ENCODE measurements around the gene HYAL4.
"Not testable (repeated sequence)": the region's sequence is repeated elsewhere in the genome, so short reads cannot be mapped to it uniquely, and the experiment has no call there.

HYAL4 gene

DNA sequence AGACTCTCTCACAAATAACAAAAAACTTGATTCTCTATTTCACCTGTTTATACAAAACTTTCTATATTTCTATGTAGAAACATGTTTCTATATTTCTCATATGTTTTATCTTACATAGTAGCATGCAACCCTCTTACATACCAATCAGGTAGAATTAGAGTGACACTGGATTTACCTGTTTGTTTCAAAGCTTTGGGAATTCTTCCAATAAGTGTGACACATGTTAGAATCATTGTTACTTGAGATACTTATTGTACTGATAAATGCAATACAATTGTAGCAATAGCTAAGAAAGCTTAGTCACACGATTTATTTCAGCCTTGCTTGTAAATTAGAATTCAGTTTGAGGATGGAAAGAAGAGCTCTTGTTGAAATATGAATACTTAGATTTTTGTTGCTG lies 4.9 kb downstream of the HYAL4 start:
- DNase-seq, result no peak

DNA sequence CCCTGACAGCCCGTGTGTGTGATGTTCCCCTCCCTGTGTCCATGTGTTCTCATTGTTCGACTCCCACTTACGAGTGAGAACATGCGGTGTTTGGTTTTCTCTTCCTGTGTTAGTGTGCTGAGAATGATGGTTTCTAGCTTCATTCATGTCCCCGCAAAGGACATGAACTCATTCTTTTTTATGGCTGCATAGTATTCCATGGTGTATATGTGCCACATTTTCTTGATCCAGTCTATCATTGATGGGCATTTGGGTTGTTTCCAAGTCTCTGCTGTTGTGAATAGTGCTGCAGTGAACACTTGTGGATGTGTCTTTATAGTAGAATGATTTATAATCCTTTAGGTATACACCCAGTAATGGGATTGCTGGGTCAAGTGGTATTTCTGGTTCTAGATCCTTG lies 6.4 kb downstream of the HYAL4 start:
- not testable (repeated sequence) for DNase-seq

DNA sequence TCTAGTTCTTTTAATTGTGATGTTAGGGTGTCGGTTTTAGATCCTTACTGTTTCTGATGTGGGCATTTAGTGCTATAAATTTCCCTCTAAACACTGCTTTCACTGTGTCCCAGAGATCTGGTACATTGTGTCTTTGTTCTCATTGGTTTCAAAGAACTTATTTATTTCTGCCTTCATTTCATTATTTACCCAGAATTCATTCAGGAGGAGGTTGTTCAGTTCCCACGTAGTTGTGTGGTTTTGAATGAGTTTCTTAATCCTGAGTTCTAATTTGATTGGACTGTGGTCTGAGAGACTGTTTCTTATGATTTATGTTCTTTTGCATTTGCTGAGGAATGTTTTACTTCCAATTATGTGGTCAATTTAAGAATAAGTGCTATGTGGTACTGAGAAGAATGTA lies 9.3 kb downstream of the HYAL4 start:
- not testable (repeated sequence) for DNase-seq

DNA sequence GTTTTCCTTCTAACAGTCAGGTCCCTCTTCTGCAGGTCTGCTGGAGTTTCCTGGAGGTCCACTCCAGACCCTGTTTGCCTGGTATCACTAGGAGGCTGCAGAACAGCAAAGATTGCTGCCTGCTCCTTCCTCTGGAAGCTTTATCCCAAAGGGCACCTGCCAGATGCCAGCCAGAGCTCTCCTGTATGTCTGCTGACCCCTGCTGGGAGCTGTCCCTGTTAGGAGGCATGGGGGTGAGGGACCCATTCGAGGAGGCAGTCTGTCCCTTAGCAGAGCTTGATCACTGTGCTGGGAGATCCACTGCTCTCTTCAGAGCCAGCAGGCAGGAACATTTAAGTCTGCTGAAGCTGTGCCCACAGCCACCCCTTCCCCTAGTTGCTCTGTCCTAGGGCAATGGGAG lies 11.5 kb downstream of the HYAL4 start:
- not testable (repeated sequence) for DNase-seq

DNA sequence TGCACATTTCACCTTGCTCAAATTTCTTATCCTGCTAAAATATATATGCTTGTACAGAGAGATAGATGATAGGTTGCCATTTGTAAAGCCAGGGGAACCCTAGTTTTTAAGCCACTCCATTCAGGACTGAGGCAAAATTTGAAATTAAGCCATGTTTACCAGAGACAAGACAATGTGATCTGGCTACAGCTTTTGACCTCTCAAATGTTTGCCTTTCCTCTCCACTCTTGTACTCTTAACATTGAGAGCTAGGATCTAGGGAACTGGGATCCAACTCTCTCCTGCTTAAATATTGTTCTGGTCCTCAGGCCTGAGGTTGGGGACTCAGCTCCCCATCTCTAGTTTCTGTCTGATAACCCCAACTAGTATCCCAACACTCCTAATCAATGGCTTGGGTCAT lies 15.9 kb downstream of the HYAL4 start:
- no peak for DNase-seq

DNA sequence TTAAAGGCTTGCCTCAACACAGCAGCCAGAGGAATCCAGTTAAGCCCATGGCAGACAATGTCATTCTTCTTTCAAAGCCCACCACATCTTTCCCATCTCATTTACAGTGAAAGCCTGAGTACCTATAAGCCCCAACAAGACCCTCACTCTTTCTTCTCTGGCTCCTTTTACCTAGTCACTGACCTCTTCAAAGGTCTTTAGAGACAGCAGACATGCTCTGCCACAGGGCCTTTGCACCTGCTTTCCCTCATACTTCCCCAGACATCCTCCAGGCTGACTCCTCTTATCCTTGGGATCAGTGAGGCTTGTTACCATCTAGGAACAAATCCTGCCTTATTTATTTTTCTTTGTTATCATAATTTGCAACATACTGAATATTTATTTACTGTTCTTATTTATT lies 17.8 kb downstream of the HYAL4 start:
- DNase-seq, result no peak

DNA sequence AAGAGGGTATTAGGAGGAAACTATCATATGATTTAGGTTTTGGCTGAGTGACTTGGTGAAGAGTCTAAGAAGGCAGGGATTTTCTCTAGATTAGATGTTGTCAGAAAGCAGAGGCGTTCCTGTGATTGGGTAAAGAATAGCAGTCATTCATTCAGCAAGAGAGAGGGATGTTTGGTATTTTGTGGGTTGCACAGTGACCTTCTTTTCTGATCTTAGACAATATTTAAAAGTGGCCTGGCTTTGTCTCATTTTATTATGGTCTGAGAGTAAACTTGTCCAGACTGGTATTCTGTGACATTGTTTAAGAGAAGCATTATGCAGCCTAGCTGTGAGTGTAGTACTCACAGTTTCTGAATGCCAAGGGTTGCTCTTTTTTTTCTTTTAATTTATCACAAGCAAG lies 18.5 kb downstream of the HYAL4 start:
- no peak for DNase-seq

DNA sequence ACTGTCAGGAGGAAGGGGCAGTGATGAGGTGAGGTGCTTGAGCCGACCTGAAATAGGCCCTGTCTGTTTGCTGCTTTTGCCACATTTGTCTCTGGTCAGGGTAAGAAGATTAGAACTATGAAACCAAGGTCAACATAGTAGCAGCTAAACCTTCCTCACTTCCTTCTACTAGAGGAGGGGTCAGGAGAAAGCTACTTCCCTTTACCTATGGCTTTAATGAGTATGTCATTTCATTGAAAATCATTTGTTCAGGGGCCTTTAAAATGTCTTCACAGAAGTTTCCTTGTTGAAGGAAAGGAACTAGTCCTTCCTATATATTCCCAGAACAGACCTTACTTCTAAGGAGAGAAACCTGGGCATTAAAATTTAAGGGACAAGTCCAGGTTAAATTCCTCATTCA lies 19.0 kb downstream of the HYAL4 start:
- DNase-seq, result no peak

DNA sequence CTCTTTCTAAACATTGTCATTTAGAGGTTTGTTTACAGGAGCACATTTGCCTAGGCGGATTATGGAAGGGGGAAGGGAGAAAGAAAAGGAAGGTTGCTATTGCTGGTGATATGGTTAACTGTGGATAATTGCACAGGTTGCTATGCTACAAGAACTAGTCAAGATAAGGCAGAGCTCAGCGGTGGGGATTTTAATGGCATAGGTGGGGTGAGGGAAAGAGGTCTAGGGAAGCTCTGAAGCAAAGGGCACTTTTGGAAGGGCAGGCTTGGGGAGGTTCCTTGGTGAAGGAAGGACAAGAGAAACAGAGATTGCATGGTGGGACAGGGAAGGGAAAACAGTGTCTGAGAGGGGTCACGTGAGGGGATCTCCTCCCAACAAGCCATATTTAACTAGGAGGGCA lies 19.5 kb downstream of the HYAL4 start:
- no peak for DNase-seq

DNA sequence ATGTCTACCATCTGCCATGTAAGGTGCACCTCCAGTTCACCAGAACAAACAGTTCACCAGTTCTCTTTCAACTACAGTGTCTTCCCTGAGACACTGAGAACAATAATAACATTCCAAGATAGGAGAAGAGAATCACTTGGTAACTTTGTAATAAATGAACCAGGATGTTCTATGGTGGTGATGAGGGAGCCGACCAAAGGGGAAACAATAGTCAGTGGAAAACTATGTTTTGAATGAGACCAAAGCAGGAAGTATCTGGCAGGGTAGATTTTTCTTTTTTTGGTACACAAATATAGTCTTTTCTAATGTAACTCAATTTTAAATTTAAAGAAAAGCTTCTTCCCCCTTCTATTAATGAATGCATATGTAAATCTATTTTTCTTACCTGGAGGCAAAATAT lies 20.0 kb downstream of the HYAL4 start:
- no peak for DNase-seq

DNA sequence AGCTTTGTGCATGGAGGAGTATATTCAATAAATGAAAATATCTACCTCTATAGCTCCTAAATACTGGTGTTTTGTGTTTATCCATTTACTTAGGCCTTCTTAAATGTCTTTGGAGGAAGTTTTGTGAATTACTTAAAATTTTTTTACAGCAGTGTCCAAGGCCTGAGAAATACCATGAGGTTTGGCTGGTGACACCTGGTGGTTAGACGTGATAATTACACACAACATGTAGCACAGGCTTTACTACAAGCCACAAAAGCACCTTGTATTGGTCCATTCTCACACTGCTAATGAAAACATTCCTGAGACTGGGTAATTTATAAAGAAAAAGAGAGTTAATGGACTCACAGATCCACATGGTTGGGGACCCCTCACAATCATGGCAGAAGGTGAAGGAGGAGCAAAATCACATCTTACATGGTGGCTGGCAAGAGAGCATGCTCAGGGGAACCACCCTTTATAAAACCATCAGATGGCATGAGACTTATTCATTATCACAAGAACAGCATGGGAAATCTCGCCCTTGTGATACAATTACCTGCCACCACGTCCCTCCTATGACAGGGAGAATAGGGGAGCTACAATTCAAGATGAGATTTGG lies 20.6 kb downstream of the HYAL4 start:
- DNase-seq, result peak; percentile 48

DNA sequence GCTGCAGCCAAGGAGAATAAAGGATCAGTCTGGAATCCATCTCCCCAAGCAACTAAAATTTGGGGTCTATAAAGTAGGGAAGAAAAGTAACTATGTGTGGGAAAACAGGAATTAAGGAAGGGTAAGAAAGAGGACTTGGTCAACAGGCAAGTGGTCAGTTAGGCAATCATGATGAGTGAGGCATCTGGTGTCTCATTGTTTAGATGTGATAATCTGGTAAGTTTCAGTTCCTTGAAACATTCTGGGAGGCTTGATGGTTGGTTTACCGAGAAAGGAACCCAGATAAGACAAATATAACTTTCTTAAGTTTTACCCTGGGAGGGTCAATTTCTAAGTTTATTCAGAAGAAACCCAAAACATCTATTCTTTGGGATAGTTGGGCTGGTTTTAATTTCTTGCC lies 22.3 kb downstream of the HYAL4 start:
- DNase-seq, result no peak

DNA sequence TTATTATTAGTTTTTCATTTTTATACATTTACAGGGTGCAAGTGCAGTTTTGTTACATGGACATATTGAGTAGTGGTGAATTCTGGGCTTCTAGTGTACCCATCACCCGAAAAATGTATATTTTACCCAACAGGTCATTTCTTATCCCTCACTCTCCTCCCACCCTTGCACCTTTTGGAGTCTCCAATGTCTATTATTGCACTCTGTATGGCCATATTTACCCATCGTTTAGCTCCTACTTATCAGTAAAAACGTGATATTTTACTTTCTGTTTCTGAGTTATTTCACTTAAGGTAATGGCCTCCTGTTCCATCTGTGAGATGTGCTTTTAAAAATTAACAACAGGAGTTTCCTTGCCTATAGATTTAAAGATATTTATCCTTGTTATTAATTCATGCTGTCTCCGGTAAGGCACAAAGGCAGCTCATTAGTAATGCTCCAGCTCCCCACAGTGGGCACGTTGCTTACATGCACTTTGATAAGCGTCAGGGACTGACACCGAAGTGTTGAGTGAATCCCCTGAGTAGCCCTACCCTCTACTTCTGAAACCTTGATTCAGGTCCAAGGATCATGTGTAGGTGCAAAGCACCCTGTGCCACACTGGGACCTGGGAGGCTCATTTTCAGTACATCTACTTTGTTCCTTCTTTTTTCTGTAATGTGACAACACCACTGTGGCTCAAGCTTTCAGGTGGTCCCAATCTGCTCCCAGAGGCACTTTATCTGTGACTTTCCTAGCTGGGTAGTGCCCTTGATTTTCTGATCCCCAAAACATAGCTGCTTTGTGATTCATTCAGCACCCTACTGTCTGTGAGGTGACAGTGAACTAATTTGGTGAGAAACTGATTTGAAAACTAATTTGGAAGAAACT lies 27.3 kb downstream of the HYAL4 start:
- DNase-seq, result peak; percentile 10

DNA sequence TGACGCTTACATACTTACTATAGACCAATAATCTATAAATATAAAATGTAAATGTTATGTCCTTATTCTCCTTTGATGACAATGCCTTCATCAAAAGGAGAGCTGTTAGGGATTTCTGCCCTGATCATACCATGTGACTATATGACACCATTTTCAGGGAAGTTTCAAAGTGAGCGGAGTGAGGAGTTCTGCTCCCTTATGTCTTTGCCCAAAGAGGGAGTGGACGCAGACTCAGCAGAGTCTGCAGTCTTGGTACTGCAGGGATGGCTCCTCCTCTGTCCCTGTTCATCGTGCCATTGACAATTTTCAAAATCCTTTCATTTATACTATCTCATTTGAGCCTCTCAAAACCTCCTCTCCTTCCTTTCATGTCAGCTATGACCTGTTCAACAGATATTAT lies 27.9 kb downstream of the HYAL4 start:
- DNase-seq, result no peak

DNA sequence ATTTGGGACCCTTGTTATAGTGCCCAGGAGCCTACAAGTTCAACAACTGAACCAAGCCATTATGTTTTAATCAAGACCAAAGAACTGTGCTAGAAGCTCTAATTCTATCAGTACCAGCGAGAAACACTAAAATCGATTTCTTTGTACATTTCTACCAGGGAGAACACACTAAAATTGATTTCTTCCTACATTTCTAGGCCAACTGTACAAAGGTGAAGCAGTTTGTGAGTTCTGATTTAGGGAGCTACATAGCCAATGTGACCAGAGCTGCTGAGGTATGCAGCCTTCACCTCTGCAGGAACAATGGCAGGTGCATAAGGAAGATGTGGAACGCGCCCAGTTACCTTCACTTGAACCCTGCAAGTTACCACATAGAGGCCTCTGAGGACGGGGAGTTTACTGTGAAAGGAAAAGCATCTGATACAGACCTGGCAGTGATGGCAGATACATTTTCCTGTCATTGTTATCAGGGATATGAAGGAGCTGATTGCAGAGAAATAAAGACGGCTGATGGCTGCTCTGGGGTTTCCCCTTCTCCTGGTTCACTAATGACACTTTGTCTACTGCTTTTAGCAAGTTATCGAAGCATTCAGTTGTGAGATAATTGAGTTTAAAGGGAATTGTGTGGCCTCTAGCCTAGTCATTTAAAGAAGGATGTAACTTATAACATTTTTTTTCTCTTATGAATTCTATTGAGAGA lies 31.7 kb downstream of the HYAL4 start:
- DNase-seq, result no peak

DNA sequence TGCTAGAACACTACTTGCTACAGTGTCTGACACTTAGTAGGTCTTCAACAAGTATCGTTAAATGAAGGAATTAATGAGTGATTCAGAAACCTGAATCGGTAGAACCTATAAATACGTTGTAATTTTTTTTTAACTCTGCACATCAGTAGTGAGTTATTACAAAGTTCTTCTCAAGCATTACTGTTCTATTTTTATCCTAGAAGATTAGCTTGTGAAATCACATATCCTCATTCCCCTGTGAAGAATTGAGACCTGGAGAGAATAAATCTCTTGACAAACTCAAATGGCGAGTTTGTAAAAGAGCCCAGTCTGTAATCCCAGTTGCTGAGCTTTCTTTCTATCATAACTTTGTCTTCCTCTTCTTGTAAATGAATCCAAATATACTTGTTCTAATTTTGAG lies 34.7 kb downstream of the HYAL4 start:
- DNase-seq, result no peak

DNA sequence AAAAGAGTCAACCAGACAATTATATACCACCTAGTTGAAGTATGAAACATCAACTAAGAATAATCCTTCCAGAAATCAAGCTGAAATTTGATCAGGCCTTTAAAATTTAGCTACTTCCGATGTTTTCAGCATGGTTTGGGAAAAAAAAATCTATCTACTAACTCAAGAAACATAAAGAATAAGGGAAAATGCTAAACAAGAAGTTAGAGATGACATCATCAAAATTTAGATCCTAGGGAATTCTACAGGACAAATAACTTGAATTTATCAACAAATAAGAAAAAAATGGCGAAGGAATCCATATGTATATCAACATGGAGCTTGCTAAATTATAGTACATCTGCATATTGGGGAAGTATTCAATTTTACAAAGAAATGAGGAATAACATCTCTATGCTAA lies 36.3 kb downstream of the HYAL4 start:
- no peak for DNase-seq

DNA sequence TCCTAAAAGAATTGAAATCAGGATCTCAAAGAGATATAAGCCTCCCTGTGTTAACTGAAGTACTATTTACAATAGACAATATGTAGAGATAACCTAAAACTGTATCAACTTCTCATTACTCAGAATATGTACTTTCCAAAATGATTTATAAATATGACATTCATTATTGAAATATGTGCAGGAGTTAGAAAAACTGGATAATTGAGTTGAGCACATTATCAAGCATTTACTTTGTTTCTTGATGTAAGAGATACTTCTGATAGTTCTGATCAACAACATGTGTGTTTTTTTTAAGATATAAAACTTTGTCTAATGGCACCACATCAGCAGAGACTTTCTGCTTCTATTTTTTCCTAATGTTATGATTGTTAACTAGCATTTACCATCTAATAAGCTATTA lies 38.2 kb downstream of the HYAL4 start:
- DNase-seq, result no peak

DNA sequence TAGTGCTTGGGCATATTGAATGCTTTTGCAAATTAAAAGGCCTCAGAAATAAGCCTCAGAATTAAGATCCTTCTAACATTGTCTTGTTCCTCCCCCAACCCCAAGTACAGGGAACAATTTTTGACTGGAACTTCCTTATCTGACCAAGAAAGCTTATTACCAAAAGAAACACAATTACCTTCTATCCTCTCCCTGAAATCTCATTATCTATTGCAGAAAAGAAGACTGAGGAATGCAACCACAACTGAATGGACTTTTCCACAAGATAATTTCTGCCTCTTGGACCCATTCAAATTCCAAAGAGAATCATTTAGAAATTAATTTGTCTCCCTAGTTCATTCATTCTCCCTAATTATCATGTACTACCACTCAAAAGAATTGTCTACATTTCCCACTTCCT lies 43.2 kb downstream of the HYAL4 start:
- no peak for DNase-seq

DNA sequence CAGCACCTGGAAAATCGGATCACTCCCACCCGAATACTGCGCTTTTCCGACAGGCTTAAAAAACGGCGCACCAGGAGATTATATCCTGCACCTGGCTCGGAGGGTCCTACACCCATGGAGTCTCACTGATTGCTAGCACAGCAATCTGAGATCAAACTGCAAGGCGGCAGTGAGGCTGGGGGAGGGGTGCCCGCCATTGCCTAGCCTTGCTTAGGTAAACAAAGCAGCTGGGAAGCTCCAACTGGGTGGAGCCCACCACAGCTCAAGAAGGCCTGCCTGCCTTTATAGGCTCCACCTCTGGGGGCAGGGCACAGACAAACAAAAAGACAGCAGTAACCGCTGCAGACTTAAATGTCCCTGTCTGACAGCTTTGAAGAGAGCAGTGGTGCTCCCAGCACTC lies 49.8 kb downstream of the HYAL4 start:
- DNase-seq, result not testable (repeated sequence)

DNA sequence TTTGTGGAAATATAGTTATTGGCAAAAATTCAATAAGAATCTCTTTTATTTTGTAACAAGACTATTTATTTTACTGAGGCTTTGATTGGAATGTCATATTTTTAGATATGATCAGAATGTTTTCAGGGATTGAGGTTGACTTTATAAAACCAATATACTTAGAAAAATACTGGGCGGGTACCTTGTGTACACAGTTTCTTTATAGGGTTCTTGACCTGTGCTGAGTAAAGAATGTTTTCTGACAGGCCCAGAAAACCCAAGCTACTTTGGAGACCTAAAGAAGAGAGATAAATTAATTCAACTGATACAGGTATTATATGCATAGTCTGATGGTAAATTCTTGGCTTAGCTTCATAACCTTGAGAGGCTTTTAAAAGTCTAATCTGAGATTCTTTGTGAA lies 56.1 kb downstream of the HYAL4 start:
- no peak for DNase-seq

DNA sequence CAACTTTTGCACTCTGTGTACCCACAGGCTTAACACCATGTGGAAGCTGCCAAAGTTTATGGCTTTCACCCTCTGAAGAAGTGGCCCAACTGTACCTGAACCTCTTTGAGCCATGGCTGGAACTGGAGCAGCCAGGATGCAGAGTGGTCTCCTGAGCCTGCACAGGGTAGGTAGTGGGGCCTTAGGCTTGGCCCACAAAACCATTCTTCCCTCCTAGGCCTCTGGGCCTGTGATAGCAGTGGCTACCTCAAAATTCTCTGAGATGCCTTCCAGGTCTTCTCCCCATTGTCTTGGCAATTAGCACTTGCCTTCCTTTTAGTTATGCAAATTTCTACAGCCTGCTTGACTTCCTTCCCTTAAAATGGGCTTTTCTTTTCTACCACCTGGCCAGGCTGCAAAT lies 60.7 kb downstream of the HYAL4 start:
- no peak for DNase-seq

DNA sequence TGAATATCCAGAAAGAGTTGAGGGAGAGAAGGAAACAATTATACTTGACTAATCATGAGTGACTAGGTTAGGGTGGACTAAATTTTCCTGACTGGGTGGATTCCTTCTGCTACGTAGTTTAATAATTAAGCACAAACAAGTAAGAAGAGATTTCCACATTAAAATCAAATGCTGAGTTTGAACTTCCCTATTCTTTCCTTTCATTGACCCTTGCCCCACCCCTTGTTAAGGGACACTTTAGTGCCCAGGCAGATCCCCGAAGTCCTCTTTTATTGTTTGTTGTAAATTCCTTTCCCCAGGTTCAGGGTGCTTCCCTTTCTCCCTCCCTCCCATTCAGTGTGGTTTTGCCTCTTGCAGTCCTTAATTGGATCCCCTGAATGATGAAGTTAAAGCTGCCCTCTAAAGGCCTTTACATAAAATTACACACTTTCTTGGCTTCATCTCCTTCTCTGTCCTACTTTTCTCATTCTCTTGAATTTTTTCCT lies 71.3 kb downstream of the HYAL4 start:
- no peak for DNase-seq

DNA sequence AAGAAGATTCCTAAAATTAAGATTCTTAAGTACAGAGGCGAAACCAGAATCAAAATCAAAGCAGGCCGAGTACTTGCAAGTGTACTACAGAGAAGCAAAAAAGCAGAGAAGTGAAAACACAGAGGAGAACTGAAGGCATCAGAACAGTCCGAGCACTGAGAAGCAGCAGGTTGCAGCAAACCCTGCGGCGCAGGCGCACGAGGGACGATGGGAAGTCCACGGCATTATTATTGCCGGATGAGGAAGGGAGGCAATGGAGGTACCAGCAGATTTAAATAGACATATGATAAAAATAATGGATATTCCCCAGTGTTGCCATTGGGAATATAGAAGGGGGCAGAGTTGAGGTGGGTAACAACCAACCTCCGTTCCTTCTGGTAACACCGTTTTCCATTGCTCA lies 72.9 kb downstream of the HYAL4 start:
- no peak for DNase-seq

Data from fibroblast of skin of right biceps (primary cell).